NCI-H2196 (cell line): ENCODE results near the gene EPB41L4A.

Experiments used
- DNase-seq: peaks from one replicate; lab custom pipeline; 2025; ENCODE audit not compliant: unreplicated experiment; lab: John Stamatoyannopoulos, UW

Gene EPB41L4A

DNA sequence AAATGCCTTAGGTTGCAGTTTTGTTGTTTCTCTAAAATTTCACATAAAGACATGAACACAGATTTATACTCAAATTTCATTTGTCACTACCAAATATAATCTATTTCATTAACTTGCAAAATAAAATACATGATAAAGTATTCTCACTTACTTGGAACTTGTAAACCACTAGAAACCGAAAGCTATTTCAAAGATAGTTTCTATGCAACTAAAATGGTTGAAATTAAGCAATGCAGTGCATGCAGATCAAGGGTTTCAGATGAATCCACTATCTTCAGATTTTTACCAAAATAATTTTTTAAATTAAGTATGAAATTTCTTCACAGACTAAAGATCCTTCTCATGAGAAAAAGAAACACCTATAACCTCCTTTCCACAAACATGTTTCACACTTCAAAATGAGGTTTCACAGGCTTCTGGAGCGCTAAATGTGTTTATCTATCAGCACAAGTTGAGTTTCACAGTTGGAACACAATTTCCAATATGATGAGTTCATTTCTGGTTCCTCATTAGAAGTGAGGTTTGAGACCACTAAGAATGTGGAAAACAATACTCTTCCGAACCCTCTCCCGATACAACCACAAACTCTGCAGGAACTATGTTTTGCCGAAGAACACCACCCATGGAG, 63.9 kb downstream of the EPB41L4A start:
- DNase-seq = no peak

DNA sequence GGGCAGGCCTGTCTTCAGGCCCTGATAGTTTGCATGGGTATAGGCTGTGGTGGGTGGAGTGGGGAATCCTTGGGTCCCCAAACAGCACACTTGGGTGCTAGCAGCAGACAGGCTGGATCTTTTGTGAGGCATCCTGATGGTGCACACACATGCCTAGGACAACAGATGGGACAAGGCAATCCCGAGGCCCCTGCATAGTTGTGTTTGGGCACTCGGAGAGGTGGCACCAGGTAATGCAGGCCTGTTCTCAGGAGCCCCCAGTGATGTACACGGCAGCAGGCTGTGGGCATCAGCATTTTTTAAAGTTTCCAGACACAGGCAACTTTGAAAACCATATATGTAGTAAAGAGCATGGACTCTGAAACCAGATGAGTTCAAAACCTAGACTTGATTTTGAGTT, 65.4 kb downstream of the EPB41L4A start:
- no peak for DNase-seq

DNA sequence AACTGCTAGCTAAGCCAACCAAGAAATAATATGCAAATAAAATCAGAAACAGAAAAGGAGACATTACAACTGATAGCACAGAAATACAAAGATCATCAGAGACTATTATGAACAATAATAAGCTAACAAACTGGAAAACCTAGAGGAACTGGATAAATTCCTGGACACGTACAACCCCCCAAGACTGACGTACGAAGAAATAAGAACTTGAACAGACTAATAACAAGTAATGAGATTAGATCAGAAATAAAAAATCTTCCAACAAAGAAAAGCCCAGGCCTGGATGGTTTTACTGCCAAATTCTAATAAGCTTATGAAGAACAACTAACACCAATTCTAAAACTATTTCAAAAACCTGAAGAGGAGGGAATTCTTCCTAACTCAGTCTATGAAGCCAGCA, 67.9 kb downstream of the EPB41L4A start:
- no peak for DNase-seq

DNA sequence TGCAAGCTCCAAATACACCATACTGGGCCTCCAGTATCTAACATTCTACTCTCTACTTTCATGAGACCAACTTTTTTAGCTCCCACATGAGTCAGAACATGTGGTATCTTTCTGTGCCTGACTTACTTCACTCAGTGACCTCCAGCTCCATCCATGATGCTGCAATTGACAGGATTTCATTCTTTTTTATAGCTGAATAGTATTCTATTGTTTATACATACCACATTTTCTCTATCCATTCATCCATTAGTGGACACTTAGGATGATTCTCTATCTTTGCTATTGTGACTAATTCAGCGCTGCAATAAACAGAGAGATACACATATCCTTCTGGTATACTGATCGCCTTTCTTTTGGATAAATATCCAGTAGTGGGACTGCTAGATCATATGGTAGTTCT, 68.5 kb downstream of the EPB41L4A start:
- no peak for DNase-seq

DNA sequence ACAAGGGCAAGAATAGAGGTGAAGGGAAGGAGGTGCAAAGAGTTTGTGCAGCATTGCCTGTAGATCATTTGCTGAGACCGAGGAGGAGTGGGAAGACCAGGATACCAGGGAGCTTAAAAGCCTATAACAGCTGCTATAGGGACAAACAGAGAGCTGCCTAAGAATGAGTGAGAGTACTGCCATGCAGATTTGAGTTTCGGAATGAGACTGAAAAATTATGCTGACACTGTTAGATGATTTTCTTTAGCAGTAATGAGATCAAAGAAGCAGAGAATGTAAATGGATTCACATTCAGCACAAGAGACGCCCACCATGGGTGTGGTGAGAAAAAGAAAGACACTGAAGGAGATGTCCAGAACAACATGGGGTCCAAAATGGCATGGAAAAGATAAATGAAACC, 69.7 kb downstream of the EPB41L4A start:
- DNase-seq = no peak

DNA sequence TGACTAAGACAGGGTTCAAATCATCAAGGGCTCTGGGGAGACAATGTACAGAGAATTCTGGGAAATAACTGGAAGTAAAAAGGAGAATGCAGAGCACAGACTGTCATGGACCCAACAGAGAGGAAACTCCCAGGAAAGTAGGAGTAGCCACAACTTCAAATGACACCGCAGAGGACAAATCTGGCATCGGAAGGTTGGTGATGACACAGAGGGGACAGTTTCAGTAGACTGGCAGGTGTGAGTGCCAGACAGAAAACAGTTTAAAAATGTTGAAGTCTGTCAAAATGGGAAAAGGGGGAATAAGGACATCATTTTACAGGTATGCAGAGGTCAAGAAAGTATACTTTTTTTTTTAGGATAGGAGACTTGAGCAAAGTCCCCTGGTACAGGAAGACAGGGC, 70.2 kb downstream of the EPB41L4A start:
- no peak for DNase-seq

DNA sequence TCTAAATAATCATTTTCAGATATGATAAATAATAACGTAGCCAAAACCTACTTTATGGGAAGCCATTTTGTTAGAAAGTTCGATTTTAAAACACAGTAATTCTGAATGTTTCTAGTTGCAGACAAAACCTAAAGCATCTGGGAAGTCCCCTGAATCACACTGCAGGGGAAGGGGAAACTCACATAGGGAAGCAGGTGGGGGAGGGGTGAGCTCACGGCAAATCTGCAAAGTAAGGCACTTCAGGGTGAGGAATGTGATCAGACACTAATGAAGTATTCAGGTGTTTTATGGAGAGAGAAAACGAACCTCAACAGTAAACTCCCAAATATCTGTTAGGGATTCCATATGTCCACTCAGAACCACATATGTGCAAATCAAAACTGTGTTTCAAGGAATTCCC, 70.7 kb downstream of the EPB41L4A start:
- DNase-seq = no peak

DNA sequence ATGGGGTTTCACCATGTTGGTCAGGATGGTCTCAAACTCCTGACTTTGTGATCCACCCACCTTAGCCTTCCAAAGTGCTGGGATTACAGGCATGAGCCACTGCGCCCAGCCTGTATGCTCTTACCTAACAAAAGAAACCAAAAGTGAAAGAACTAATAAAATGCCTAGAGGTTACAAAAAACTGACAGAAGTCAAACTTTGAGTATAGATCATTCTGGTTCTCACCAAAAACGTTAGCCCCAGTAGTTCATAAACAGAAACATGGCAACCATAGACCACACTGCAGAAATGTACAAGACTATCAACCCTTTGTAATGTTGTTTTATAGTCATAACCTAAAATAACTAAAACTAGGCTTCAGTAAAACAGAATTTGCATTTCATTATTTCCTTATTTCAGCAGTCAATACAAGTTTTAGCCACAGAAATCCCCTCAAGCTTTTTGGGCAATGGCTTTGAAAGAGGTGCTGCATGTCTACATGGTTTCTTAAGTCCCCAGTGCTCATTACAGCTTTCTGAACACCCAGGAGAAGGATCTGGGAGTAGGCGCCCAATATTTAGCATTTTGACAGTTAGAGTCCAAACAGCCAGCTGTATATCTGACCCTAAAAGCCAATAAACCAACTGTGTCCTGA, 72.5 kb downstream of the EPB41L4A start:
- DNase-seq = no peak

DNA sequence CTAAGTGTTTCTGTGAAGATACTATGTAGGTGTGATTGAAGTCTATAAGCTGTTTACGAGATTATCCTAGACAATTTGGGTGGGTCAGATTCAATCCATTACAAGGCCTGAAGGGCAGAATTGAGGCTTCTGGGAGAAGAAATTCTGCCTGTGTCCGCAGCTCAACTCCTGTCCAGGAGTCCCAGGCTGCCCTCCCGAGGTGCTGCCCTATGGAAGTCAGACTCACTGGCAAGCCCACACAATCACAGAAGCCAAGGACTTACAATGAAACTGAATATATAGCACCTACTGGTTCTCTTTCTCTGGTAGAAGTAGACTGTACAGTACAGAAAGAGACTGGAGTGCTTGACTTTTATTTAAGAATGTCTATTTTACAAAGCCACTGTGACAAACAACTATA, 74.5 kb downstream of the EPB41L4A start:
- DNase-seq = no peak

DNA sequence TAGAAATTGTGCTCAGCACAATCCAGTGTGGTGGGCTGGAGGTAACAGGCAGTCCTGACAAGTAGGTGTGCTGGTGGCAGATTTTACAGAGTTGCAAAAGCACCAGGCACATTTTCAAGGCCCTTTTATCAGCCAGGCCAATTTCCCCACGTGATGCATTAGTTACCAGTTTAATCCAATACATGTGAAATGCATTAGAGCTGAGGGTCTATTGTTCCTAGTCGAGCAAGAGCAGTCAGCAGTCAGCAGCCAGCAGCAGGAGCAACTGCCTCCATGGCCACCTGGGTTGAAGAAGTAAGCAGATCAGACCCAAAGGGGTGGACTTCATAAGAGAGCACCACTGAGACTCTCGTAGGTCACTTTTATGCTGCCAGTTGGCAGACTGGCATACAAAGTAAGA, 76.7 kb downstream of the EPB41L4A start:
- no peak for DNase-seq

DNA sequence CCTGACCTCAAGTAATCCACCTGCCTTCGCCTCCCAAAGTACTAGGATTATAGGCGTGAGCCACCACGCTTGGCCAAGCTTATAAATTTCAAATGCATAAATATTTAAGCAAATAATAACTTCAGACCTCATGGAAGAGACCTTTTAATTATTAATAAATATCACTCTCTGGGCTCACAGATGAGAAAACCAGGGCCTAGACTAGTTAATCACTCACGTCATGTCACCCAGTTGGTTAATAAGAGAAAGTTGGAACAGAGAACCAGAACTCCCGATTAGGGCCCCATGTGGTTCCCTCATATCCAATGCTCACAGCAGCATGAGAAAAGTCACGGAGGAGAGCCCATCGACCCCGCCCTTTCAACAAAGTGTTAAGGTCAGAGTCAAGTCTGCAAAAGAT, 79.3 kb downstream of the EPB41L4A start:
- no peak for DNase-seq

DNA sequence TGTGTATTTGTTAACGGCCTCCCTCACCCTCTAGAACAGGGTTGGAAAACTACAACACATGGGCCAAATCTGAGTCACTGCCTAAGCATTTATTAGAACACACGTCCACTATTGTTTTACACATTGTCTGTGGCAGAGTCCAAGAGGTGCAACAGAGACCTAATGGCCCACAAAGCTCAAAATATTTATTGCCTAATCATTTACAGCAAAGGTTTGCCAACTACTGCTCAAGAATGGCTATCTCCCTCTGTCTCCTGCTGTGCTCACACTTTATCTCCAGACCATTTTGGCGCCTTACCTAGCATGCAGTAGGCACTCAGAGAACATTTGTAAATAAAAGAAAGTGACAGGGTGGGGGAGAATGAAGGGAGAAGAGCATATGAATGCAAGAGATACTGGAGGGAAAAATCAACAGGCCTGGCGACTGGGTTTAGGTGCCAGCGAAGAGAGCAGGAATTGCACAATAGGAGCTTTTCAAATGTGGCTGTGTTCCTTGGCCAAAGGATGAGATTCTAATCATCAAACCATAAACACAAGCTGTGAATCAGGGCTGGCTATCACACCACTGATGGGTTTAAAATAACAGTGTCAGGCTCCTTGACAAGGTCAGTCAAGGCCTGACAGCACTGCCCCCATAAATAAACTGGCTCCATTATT, 80.3 kb downstream of the EPB41L4A start:
- peak; percentile 27 for DNase-seq

DNA sequence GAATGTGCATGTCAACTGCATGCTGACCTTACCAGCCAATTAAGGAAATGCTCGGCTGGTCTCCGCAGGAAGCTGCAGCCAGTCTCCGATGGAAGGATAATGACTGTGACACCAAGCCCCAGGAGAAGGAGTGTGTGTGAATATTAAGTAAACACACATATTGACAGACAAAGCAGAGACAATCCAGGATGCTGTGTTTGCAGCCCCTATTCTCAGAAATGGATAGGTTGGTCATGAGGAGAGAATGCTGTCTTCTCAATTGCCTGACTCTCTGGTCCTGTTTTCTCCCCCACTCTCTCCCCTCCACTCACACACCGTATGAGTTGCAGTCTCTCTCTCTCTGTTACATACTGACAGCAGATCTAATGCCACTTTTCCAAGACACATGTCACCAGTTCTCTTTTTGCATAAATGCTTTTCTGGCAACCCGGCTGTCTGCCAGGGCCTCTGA, 85.7 kb downstream of the EPB41L4A start:
- DNase-seq = no peak

DNA sequence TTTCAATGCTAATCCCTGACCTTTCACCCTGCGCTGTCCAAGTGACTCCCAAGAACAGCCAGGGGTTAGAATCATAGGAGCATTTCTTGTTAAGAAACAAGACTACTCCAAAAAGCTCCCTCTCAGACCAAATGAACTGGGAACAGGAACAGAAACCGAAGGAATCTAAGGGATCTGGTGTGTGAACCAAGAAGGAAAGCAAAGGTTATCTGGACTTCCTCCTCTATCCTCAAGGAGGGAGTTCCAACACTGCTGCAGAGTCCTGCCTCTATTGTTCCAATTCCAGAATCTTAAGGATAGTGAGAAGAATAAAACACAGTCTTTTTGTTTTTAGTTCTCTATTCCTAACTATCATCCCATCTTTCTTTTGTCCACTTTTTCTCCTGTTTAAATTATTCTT, 87.2 kb downstream of the EPB41L4A start:
- no peak for DNase-seq

DNA sequence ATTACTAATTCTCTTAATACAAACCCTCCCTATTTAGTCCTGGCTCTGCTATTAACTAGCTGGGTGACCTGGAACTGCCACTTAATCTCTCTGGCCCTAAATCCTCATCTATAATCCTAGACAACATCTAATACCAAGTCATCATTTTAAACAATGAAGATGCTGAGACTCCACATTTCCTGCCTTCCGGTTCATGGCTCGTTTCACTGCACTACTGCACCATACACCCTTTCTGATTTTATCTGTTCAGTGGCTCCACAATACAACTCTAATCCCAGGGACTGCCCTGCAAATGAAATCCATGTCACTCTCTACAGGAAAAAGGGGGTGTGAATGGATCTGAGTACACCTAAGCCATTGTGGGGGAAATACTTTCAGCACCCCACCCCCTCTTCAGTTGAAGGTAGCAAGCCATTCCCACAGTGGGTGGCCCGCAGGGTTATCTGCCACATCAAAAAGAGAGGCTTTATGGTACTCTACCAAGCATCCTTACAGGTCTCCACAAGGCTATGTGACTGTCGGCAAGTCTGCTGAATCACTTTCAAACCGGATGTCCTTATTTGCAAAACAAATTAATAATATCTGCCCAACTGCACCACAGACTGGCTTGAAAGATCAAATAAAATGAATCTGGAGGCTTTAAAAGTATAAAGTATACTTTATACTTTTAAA, 89.5 kb downstream of the EPB41L4A start:
- no peak for DNase-seq

DNA sequence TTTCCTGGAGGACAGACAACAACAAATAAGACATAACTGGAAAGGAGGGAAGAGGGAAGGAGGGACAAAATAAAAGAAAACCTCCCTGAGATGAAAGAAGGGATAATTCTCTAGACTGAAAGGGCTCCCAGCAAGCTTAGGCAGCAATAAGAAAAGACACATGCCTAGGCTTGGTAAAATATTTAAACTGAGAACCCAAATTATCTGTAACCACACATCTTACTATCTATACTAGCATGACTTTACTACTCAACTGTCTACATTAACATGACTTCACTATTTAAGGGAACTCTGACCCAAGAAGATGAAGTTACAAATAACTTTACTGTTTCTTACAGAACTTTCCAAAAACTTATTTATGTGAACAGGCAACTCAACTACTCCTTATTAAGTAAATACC, 95.9 kb downstream of the EPB41L4A start:
- no peak for DNase-seq

DNA sequence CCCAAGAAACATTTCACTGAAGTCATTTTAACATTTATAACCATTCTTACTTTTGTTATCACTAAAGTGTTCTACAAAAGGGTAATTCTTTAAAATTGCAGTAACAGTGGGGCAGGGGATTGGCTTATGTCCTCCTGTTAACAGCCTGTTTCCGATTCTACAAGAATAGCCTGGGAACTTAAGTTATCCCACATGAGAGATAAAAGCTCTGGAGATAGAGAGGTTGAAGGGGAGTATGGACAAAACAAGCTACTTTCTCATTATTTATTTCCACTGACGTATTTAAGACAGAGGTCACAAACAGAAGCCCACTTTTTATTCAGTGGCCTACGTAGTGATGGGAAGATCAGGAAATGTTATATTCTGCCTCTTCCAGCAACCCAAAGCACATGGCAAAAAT, 98.7 kb downstream of the EPB41L4A start:
- DNase-seq = no peak

DNA sequence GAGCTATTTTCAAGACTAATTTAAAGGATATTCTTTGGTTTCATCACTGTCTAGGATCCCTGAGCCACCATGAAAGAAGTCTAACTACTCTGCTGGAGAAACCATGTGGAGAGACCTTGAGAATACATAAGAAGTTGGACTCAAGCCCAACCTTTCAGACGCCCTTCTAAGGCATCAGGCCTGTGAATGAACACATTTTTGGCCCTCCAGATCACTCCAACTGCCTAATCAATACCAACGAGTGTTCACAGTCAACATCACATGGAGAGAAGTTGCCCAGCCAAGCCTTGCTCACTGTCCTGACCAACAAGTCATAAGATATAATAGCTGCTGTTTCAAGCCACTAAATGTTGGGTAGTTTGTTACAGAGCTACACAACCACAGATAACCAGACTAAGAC, 100.7 kb downstream of the EPB41L4A start:
- DNase-seq = no peak

DNA sequence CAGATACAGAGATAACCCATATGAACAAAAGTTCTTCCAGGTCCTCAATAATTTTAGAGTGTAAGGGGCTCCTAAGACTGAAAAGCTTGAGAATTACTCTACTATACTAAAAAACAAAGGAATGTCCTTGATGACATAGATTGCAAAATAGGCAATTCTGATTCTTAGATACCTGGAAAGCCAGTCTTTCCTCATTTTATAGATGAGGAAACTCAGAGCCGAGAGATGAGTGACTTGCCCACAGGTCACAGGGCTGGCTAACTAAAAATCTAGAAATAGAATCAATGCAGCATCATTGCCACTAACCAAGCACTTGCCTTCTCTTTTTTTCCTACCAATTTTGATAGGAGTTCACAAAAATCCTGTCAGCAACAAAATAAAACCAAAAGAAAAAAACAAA, 101.2 kb downstream of the EPB41L4A start:
- no peak for DNase-seq

DNA sequence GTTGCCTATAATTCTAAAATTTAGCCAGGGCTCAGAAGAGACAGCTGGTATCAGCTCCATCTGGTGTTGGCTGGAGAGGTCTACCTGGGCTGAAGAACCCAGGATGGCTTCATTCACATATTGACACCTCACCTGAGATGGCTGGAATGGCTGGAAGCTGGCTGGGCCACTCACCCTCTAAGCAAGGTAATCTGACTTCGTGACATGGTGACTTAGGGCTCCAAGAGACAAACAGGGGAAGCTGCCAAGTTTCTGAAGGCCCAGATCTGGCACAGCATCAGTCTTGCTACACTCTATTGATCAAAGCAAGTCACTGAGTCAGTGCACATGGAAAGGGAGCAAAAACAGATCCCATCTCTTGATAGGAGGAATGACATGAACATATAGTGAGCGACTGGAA, 102.3 kb downstream of the EPB41L4A start:
- DNase-seq = no peak

DNA sequence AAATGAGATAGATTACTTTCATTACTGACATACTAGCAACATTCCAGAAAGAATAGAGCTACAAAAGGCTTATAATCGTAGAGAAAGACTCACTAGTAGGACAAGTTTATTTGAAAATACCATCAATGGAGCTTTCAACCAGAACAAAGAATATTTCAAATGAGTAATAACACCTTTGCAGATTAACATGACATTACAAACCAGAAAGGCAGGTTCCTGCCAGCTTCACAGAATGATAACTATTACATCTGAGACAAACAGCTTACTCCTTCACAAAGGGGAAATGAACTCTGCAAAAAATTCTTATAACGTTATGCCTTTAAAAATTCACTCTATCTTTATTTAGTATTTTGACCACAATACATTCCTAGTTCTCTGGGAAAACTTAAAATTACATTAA, 103.1 kb downstream of the EPB41L4A start:
- DNase-seq = no peak
